Spleen (tissue), 7 donors: ENCODE results near the gene ZBTB7C.

ENCODE experiments used
- POLR2A ChIP-seq, 3 donors: fragments of 450-650 bp; IDR thresholded peaks; one replicate each; pipeline ENCODE4 v1.5.1; 2017; ENCODE audit warnings: antibody characterized with exemption in 3 of 3, mild to moderate bottlenecking in 1 of 3
- POLR2AphosphoS5 ChIP-seq, 3 donors: sonication (generic); formaldehyde crosslinking; IDR thresholded peaks; one replicate each; pipeline ENCODE4 v1.5.1; 2017; ENCODE audit warnings: antibody characterized with exemption in 3 of 3
- TF ChIP-seq, protein P1 (sequence below), 11 experiments: fragments of 200-600 bp in 7 of 11; fragments of 450-650 bp in 4 of 11; sonication (generic) in 4 of 11; IDR thresholded peaks in 8 of 11; conservative IDR thresholded peaks in 3 of 11; 1 replicate in 7 of 11; 2 replicates in 4 of 11; pipeline versions ENCODE4 v1.4.0 to v1.8.0; 2016 to 2021; ENCODE audit warnings: antibody characterized with exemption in 11 of 11, inconsistent platforms in 4 of 11, mild to moderate bottlenecking in 1 of 11
- donor health status: DM: no; HTN: no; CAD: no; lungs with moderate emphysema.
- donor health status: DM: no; HTN: no; CAD: no.
- donor health status: DM: no; HTN: no; CAD: no.

DNA sequence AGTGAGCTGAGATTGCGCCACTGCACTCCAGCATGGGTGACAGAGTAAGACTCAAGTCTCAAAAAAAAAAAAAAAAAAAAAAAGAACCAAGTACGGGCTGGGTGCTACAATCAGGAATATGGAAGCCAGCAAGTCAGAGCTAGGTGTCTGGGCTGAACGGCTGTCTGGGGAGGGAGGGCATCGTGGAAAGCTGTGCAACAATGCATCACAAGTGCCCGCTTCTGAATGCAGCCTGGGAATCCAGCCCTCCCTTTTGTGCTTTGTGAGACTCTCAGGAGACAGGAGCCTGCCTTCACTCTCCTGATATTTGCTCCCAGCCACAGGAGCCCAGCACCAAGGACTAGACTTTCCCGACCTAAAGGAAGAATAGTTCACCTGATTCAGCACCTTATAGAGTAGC is 353.8 kb downstream of the ZBTB7C start:
- TF ChIP-seq, protein P1, sequence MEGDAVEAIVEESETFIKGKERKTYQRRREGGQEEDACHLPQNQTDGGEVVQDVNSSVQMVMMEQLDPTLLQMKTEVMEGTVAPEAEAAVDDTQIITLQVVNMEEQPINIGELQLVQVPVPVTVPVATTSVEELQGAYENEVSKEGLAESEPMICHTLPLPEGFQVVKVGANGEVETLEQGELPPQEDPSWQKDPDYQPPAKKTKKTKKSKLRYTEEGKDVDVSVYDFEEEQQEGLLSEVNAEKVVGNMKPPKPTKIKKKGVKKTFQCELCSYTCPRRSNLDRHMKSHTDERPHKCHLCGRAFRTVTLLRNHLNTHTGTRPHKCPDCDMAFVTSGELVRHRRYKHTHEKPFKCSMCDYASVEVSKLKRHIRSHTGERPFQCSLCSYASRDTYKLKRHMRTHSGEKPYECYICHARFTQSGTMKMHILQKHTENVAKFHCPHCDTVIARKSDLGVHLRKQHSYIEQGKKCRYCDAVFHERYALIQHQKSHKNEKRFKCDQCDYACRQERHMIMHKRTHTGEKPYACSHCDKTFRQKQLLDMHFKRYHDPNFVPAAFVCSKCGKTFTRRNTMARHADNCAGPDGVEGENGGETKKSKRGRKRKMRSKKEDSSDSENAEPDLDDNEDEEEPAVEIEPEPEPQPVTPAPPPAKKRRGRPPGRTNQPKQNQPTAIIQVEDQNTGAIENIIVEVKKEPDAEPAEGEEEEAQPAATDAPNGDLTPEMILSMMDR (IDR thresholded peaks at IDR 0.05 in 8 of 11, conservative IDR thresholded peaks at IDR 0.05 in 3 of 11), result no peak
- TF ChIP-seq POLR2A (IDR thresholded peaks at IDR 0.05) (no peak), POLR2AphosphoS5 (IDR thresholded peaks at IDR 0.05) (no peak)
